ENCODE measurements around the gene FMN1.

- TF ChIP-seq, protein P1, sequence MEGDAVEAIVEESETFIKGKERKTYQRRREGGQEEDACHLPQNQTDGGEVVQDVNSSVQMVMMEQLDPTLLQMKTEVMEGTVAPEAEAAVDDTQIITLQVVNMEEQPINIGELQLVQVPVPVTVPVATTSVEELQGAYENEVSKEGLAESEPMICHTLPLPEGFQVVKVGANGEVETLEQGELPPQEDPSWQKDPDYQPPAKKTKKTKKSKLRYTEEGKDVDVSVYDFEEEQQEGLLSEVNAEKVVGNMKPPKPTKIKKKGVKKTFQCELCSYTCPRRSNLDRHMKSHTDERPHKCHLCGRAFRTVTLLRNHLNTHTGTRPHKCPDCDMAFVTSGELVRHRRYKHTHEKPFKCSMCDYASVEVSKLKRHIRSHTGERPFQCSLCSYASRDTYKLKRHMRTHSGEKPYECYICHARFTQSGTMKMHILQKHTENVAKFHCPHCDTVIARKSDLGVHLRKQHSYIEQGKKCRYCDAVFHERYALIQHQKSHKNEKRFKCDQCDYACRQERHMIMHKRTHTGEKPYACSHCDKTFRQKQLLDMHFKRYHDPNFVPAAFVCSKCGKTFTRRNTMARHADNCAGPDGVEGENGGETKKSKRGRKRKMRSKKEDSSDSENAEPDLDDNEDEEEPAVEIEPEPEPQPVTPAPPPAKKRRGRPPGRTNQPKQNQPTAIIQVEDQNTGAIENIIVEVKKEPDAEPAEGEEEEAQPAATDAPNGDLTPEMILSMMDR (IDR thresholded peaks at IDR 0.05): no peak
- TF ChIP-seq POLR2A (IDR thresholded peaks at IDR 0.05): no peak
These were observed 227.0 kb downstream of the FMN1 start for GRCh38 chr15:32967521-32967920.

All from esophagus squamous epithelium (tissue), 4 donors.